Naive thymus-derived CD4-positive, alpha-beta T cell (primary cell): ENCODE measurements around the gene TBX15. TPM values are rescaled to one million over a fixed set of nuclear protein-coding genes. Genes with fewer than 3 reads are reported as not detected.
"Not testable (repeated sequence)": the region's sequence is repeated elsewhere in the genome, so short reads cannot be mapped to it uniquely, and the experiment has no call there.

ENCODE experiments used
- ATAC-seq: fragments of 150-1000 bp; cut with Tn5 transposase; 2 replicates; pipeline ENCODE4 v1.10.0; 2021; ENCODE audit warnings: mild to moderate bottlenecking, moderate library complexity
- CTCF ChIA-PET: fragments of 350-600 bp; sonication (Branson Sonifier 250); formaldehyde crosslinking; loops from one replicate; lab custom pipeline; 2021; ENCODE audit warnings: antibody characterized with exemption; lab: Charles Lee
- POLR2A ChIA-PET: fragments of 350-600 bp; sonication (Branson Sonifier 250); formaldehyde crosslinking; loops from one replicate; lab custom pipeline; 2021; ENCODE audit warnings: antibody characterized with exemption, inconsistent platforms; lab: Charles Lee
- DNase-seq, 9 donors: peaks; one replicate each; pipeline versions ENCODE4 v3.0.0 to v3.0.0-alpha.2; 2020 to 2022; ENCODE audit warnings: mixed read lengths in 1 of 9
- H3K27ac ChIP-seq: one replicate; pipeline ENCODE4 v1.7.0; 2013; ENCODE audit warnings: mild to moderate bottlenecking, low read depth, low read length, moderate library complexity
- H3K27me3 ChIP-seq, 2 donors: one replicate each; pipeline ENCODE4 v1.7.0; 2013; ENCODE audit warnings: low read length in 2 of 2, mild to moderate bottlenecking in 2 of 2, moderate library complexity in 2 of 2; ENCODE audit not compliant: control insufficient read depth in 2 of 2, insufficient read depth in 2 of 2
- H3K36me3 ChIP-seq, 3 experiments: 1 replicate in 2 of 3; 2 replicates in 1 of 3; pipeline ENCODE4 v1.7.0; 2013; ENCODE audit warnings: low read length in 3 of 3, mild to moderate bottlenecking in 3 of 3, moderate library complexity in 1 of 3; ENCODE audit not compliant: insufficient read depth in 3 of 3, control insufficient read depth in 2 of 3
- H3K4me1 ChIP-seq, 2 donors: one replicate each; pipeline ENCODE4 v1.7.0; 2013; ENCODE audit warnings: low read length in 2 of 2, mild to moderate bottlenecking in 2 of 2, moderate library complexity in 1 of 2; ENCODE audit not compliant: control insufficient read depth in 2 of 2, insufficient read depth in 2 of 2
- H3K4me3 ChIP-seq: 2 replicates; pipeline ENCODE4 v1.7.0; 2013; ENCODE audit warnings: mild to moderate bottlenecking, low read length
- H3K9me3 ChIP-seq, 3 experiments: 1 replicate in 2 of 3; 2 replicates in 1 of 3; pipeline ENCODE4 v1.7.0; 2013; ENCODE audit warnings: low read length in 3 of 3; ENCODE audit not compliant: control insufficient read depth in 2 of 3
- H3K27ac Mint-ChIP-seq, 9 donors: one replicate each; pipeline ENCODE4 v1.8.0; 2020 to 2022; ENCODE audit warnings: mixed read lengths in 9 of 9, mild to moderate bottlenecking in 8 of 9, moderate library complexity in 5 of 9, inconsistent platforms in 2 of 9
- H3K27me3 Mint-ChIP-seq, 5 donors: one replicate each; pipeline ENCODE4 v1.8.0; 2021 to 2022; ENCODE audit warnings: mixed read lengths in 5 of 5, mild to moderate bottlenecking in 1 of 5
- H3K36me3 Mint-ChIP-seq, 5 donors: one replicate each; pipeline ENCODE4 v1.8.0; 2020 to 2022; ENCODE audit warnings: mixed read lengths in 5 of 5, mild to moderate bottlenecking in 3 of 5, inconsistent platforms in 1 of 5
- H3K4me1 Mint-ChIP-seq, 7 donors: one replicate each; pipeline ENCODE4 v1.8.0; 2020 to 2022; ENCODE audit warnings: mixed read lengths in 7 of 7, mild to moderate bottlenecking in 3 of 7, inconsistent platforms in 1 of 7
- H3K4me3 Mint-ChIP-seq, 10 donors: one replicate each; pipeline ENCODE4 v1.8.0; 2020 to 2022; ENCODE audit warnings: mild to moderate bottlenecking in 10 of 10, mixed read lengths in 10 of 10, moderate library complexity in 6 of 10, inconsistent platforms in 2 of 10
- H3K9me3 Mint-ChIP-seq, 11 donors: one replicate each; pipeline ENCODE4 v1.8.0; 2020 to 2022; ENCODE audit warnings: mixed read lengths in 11 of 11, mild to moderate bottlenecking in 4 of 11, inconsistent platforms in 1 of 11, moderate library complexity in 1 of 11
- intact Hi-C, 2 donors: fragments of 100-400 bp; cut with micrococcal nuclease; formaldehyde crosslinking; loops; one replicate each; pipeline ENCODE4 v1.15.1; 2023
- polyA plus RNA-seq, 2 donors: library from polyadenylated mRNA; unstranded; fragments of 300-500 nt; fragmentation: Illumina TruSeq; gene quantifications; one replicate each; pipeline ENCODE4 v1.2.3, GENCODE V29; 2021
- total RNA-seq, 6 experiments: library from RNA in 5 of 6; stranded (reverse) in 5 of 6; gene quantifications; 1 replicate in 5 of 6; 2 replicates in 1 of 6; pipeline ENCODE4 v1.2.3 and lab custom pipeline; 2021 to 2026

Gene TBX15
- total and polyA plus RNA-seq, 7 experiments from 2014 or later, result not detected

DNA sequence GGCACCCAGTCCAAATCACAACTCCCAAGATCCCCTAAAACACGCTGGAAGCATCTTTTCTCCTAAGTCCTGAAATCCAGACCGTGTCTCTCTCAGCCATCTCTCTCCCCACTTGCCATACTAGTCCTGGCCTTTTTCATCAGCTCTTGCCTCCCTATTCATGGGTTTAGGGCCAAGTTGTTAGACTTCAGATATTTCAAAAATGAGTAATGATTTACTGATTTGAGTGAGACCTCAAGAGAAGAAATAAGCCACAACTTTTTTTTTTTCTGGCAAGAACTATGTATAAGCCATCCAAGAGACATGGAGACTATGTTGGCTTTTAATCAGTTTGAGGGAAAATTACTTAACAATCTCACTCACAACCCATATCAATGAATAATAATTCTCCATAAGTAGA, 62.5 kb downstream of the TBX15 start:
- ATAC-seq (no peak), DNase-seq (no peak)
- H3K27ac ChIP-seq, result no peak overlapping the region
- no peaks in the 10 kb centered on the region for H3K27me3 ChIP-seq
- H3K4me3 ChIP-seq, result no peak overlapping the region
- H3K27me3 Mint-ChIP-seq, result peaks cover 0 to 11% (median 0%) of the 10 kb centered on the region in 5 donors
- intact Hi-C loops, result no loop called here
- peaks cover under 1 to 23% (median 4%) of the 10 kb centered on the region in 11 donors for H3K9me3 Mint-ChIP-seq
- POLR2A ChIA-PET, result no interaction called here
- no peaks in the 10 kb centered on the region for H3K36me3 Mint-ChIP-seq
- H3K4me1 Mint-ChIP-seq, result no peaks in the 10 kb centered on the region
- no peak overlapping the region for H3K27ac Mint-ChIP-seq
- H3K4me1 ChIP-seq, result no peaks in the 10 kb centered on the region
- H3K9me3 ChIP-seq, result no peaks in the 10 kb centered on the region
- no peak overlapping the region for H3K4me3 Mint-ChIP-seq
- no peaks in the 10 kb centered on the region for H3K36me3 ChIP-seq
- CTCF ChIA-PET, result no interaction called here

DNA sequence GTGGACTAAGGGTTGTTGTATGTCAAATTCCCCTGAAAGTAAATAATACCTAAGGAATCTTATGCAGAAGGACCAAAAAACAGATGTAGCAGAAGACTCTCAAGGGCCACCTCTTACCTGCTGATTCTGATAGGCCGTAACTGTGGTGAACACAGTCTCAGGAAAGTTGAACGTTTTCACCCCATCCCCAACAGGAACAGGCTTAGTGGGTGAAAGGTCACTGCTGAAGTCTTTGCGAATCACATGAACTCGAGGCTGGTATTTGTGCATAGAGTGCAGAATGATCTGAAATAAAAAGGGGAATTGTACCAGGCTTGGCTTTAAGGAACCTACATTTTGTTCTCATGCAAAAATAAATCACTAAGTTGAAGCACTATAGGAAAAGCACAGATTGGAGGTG, 64.8 kb downstream of the TBX15 start:
- no peak overlapping the region for H3K27ac ChIP-seq
- H3K9me3 ChIP-seq, result no peaks in the 10 kb centered on the region
- H3K4me3 Mint-ChIP-seq, result no peak overlapping the region
- H3K27ac Mint-ChIP-seq, result no peak overlapping the region
- H3K27me3 ChIP-seq, result no peaks in the 10 kb centered on the region
- peaks cover 0 to 19% (median 2%) of the 10 kb centered on the region in 11 donors for H3K9me3 Mint-ChIP-seq
- H3K4me1 ChIP-seq, result no peaks in the 10 kb centered on the region
- no peak for ATAC-seq
- no peaks in the 10 kb centered on the region for H3K36me3 Mint-ChIP-seq
- no peak for DNase-seq
- CTCF ChIA-PET, result no interaction called here
- H3K4me3 ChIP-seq, result no peak overlapping the region
- H3K4me1 Mint-ChIP-seq, result no peaks in the 10 kb centered on the region
- intact Hi-C loops, result no loop called here
- no peaks in the 10 kb centered on the region for H3K36me3 ChIP-seq
- POLR2A ChIA-PET, result no interaction called here
- H3K27me3 Mint-ChIP-seq, result peaks cover 0 to 15% (median 0%) of the 10 kb centered on the region in 5 donors

DNA sequence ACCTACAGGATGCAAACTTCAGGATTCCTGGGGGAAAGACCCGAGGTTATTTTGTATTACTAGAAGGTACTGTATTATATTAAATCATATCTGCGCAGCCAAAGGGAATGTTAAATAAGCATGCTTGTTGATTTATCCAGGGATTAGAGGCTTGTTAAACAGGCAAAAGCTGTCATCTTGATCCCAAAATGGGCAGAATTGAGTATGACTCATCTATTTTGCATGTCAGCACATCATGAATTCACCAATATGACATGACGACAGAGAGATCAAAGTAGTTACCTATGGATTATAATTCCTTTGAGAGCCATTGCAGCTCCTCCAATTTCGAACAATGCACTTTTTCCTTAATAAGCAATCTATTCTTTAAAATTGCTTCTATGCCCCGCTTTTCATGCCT, 66.1 kb downstream of the TBX15 start:
- H3K9me3 Mint-ChIP-seq, result peaks cover 0 to 26% (median 8%) of the 10 kb centered on the region in 11 donors
- Histone ChIP-seq H3K4me3 (no peak overlapping the region), H3K27me3 (no peaks in the 10 kb centered on the region), H3K36me3 (no peaks in the 10 kb centered on the region), H3K27ac (no peak overlapping the region), H3K9me3 (no peaks in the 10 kb centered on the region), H3K4me1 (no peaks in the 10 kb centered on the region)
- H3K4me3 Mint-ChIP-seq, result no peak overlapping the region
- POLR2A ChIA-PET, result no interaction called here
- intact Hi-C loops, result no loop called here
- CTCF ChIA-PET, result no interaction called here
- H3K27ac Mint-ChIP-seq, result no peak overlapping the region
- DNase-seq (no peak), ATAC-seq (no peak)
- H3K36me3 Mint-ChIP-seq, result no peaks in the 10 kb centered on the region
- peaks cover 0 to 15% (median 0%) of the 10 kb centered on the region in 5 donors for H3K27me3 Mint-ChIP-seq
- no peaks in the 10 kb centered on the region for H3K4me1 Mint-ChIP-seq

DNA sequence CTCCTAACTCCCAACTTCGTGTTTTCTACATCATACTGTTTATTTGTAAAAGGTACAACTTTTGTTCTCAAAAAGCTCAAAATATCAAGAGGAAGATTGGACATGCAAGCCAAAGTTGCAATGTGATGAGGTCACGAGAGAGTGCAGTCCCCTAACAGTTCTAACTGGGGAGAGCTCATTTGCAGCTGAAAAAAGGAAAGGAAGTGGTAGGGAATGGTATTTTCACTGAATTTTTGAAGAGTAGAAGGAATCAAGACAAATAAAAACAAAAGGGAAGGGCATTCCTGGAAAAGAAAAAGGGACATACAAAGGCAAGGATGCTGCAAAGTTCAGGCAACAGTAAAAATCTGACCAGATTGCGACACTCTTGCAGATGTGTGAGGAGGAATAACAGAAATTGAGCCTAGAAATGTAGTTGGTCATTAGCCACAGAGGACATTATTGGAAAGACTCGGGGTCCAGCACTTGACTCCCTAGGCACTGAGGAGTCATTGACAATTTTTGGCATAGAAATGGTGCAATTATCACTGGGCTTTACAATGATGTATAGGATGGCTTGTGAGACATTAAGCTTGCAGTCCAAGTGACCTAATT, 67.9 kb downstream of the TBX15 start:
- ATAC-seq, result no peak
- no peaks in the 10 kb centered on the region for H3K36me3 ChIP-seq

DNA sequence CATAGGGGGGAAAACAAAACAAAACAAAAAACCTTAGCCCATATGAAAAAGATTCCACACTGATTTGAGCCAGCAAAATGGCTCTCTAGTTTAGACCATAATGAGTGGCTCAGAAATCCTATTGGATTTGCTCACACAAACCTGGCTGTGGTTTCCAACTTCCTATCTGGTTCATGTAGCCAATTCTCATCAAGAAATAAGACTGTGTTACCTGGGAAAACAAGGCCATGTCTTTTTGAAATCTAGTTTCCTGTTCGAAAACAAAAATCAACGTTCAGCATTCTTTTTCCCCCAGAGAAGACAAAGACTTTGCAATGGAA, 69.2 kb downstream of the TBX15 start:
- Histone ChIP-seq H3K4me3 (no peak overlapping the region), H3K27me3 (no peaks in the 10 kb centered on the region), H3K36me3 (no peaks in the 10 kb centered on the region), H3K4me1 (no peaks in the 10 kb centered on the region), H3K9me3 (no peaks in the 10 kb centered on the region), H3K27ac (no peak overlapping the region)
- H3K36me3 Mint-ChIP-seq, result no peaks in the 10 kb centered on the region
- H3K4me1 Mint-ChIP-seq, result no peaks in the 10 kb centered on the region
- POLR2A ChIA-PET, result no interaction called here
- H3K4me3 Mint-ChIP-seq, result no peak overlapping the region
- H3K27ac Mint-ChIP-seq, result no peak overlapping the region
- DNase-seq, result no peak
- no peak for ATAC-seq
- CTCF ChIA-PET, result no interaction called here
- peaks cover 0 to 15% (median 7%) of the 10 kb centered on the region in 11 donors for H3K9me3 Mint-ChIP-seq
- intact Hi-C loops, result no loop called here
- peaks cover 0 to 5% (median 0%) of the 10 kb centered on the region in 5 donors for H3K27me3 Mint-ChIP-seq

More for the DNA sequence above, 67.9 kb downstream of the TBX15 start:
- peaks cover 0 to 5% (median 0%) of the 10 kb centered on the region in 5 donors for H3K27me3 Mint-ChIP-seq
- no peak overlapping the region for H3K4me3 ChIP-seq
- H3K27me3 ChIP-seq, result no peaks in the 10 kb centered on the region
- CTCF ChIA-PET, result no interaction called here
- no peaks in the 10 kb centered on the region for H3K4me1 Mint-ChIP-seq
- intact Hi-C loops, result no loop called here
- no peaks in the 10 kb centered on the region for H3K4me1 ChIP-seq
- DNase-seq, result no peak
- H3K36me3 Mint-ChIP-seq, result no peaks in the 10 kb centered on the region
- H3K27ac ChIP-seq, result no peak overlapping the region
- H3K9me3 ChIP-seq, result no peaks in the 10 kb centered on the region
- H3K27ac Mint-ChIP-seq, result no peak overlapping the region
- POLR2A ChIA-PET, result no interaction called here
- peaks cover 0 to 15% (median 7%) of the 10 kb centered on the region in 11 donors for H3K9me3 Mint-ChIP-seq
- H3K4me3 Mint-ChIP-seq, result no peak overlapping the region

DNA sequence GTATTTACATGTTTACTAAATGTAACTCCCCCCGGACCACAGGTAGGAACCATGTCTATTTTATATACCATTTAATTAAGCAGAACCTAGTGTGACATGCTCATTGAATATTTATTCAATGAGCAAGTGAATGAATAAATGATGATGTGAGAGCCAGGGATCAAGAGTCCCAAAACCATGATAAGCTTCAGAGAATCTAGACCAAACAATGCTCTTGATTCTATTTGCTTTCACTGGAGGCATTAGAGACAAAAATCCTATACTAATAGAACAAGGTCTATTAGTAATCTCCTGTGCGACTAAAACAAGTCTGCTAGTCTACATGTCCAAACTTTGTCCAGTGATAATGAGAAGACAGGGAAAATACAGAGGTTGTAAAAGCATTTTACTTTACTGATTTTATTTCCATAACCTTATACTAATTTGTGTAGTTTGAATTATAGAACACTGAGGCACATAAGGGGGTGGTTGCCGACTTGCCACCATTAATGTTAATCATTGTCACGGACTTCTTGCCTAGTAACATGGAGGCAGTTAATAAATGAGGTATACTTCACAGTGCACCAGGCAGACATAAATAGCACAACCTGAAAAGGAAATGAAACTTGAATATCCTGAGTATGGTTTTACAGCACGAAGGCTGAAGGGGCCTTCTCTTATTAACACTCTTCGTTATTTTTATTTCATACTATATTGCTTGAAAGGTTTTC, 69.8 kb downstream of the TBX15 start:
- Histone ChIP-seq H3K4me3 (no peak overlapping the region), H3K27me3 (no peaks in the 10 kb centered on the region), H3K4me1 (no peaks in the 10 kb centered on the region), H3K9me3 (no peaks in the 10 kb centered on the region), H3K27ac (no peak overlapping the region), H3K36me3 (no peaks in the 10 kb centered on the region)
- ATAC-seq (no peak), DNase-seq (no peak)
- H3K9me3 Mint-ChIP-seq, result peaks cover 0 to 15% (median 7%) of the 10 kb centered on the region in 11 donors
- CTCF ChIA-PET, result no interaction called here
- POLR2A ChIA-PET, result no interaction called here
- no peaks in the 10 kb centered on the region for H3K4me1 Mint-ChIP-seq
- H3K27ac Mint-ChIP-seq, result no peak overlapping the region
- intact Hi-C loops, result no loop called here
- H3K4me3 Mint-ChIP-seq, result no peak overlapping the region
- no peaks in the 10 kb centered on the region for H3K36me3 Mint-ChIP-seq
- peaks cover 0 to 5% (median 0%) of the 10 kb centered on the region in 5 donors for H3K27me3 Mint-ChIP-seq

DNA sequence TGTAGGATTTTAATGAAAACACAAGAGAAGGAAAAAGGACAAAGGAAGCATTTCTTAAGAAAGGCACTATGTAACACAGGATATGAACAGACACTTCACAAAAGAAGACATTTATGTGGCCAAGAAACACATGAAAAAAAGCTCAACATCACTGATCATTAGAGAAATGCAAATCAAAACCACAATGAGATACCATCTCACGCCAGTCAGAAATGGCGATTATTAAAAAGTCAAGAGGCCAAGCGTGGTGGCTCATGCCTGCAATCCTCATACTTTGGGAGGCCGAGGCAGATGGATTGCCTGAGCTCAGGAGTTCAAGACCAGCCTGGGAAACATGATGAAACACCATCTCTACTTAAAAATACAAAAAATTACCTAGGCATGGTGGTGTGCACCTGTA, 71.8 kb downstream of the TBX15 start:
- H3K27me3 Mint-ChIP-seq, H3K36me3 ChIP-seq, H3K27ac Mint-ChIP-seq, CTCF ChIA-PET, H3K36me3 Mint-ChIP-seq, H3K4me3 Mint-ChIP-seq, H3K27me3 ChIP-seq, DNase-seq, H3K4me3 ChIP-seq, H3K4me1 Mint-ChIP-seq, H3K4me1 ChIP-seq, H3K9me3 ChIP-seq, ATAC-seq, intact Hi-C loops, H3K27ac ChIP-seq, POLR2A ChIA-PET: not testable (repeated sequence)
- peaks cover 0 to 15% (median 7%) of the 10 kb centered on the region in 11 donors for H3K9me3 Mint-ChIP-seq
